ENCODE measurements around the gene C11orf97. TPM values are rescaled to one million over a fixed set of nuclear protein-coding genes. Genes with fewer than 3 reads are reported as not detected.
A peak's percentile ranks its signal among the peaks of the same experiment; 100 is the strongest.

C11orf97 gene, protein sequence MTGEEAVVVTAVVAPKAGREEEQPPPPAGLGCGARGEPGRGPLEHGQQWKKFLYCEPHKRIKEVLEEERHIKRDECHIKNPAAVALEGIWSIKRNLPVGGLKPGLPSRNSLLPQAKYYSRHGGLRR
- polyA plus RNA-seq (2013, experiment 1 of 4), result not detected
- not detected for polyA plus RNA-seq (2013, experiment 2 of 4)
- not detected for polyA plus RNA-seq (2013, experiment 3 of 4)
- not detected for polyA plus RNA-seq (2013, experiment 4 of 4)

DNA sequence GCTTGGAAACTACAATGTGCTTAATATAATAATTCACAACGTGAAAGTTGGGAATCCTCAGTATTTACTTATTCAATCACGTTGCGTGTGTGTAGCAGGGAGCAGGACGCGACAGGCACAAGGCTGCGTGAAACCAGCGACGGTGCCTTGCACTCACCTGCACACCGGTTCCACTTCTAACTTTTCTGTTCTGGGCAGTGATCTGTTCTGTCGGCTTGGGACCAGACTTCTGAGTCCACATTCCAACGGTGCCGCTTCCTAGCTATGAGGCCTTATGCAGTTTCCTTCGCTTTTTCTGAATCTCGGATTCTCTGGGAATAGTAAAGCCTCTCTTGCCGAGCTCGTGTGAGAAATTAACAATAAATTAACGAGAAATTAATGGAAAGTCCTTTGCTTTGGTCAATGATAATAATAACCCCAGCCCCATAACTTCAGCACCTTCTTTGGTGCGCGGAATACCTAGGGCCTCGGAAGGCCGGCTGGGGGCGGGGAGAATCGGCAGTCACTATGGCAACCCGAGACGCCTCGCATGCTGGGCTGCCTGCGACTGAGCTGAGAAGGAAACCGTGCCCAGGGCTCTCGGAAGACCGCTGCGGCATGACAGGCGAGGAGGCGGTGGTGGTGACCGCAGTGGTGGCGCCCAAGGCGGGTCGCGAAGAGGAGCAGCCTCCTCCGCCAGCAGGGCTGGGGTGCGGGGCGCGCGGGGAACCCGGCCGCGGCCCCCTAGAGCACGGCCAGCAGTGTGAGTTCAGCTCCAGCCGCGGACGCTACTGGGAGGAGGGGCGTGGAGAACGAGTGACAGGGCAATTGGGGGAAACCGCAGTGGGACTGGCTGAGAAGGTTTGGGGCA is at the start of gene C11orf97:
Gene C11orf97, plus strand, starts transcription at position 530 of the 850 bp plus-strand sequence. Its CDS starts 68 bp downstream, at position 598.
- H3K27me3 ChIP-seq (ENCODE audit: control insufficient read depth, insufficient read depth, low read length, poor library complexity, severe bottlenecking), result peaks cover 33% of the 10 kb centered on the region
- no peak within 1 kb of the TSS for H3K27ac ChIP-seq (ENCODE audit: insufficient read depth, low read depth, low read length, poor library complexity, severe bottlenecking)
- 21% methylated on average over 52 to 53 of the region's 53 CpGs for WGBS, 2 experiments
- peak within 1 kb of the TSS; percentile 48 for H3K4me3 ChIP-seq (ENCODE audit: insufficient read depth, low read depth, low read length)
- no peaks in the 10 kb centered on the region for H3K36me3 ChIP-seq (ENCODE audit: control insufficient read depth, insufficient read depth, low read length)
- H3K9me3 ChIP-seq (ENCODE audit: control insufficient read depth, low read length), result no peaks in the 10 kb centered on the region
- peaks cover 3% of the 10 kb centered on the region for H3K4me1 ChIP-seq (ENCODE audit: control insufficient read depth, insufficient read depth, low read length)

DNA sequence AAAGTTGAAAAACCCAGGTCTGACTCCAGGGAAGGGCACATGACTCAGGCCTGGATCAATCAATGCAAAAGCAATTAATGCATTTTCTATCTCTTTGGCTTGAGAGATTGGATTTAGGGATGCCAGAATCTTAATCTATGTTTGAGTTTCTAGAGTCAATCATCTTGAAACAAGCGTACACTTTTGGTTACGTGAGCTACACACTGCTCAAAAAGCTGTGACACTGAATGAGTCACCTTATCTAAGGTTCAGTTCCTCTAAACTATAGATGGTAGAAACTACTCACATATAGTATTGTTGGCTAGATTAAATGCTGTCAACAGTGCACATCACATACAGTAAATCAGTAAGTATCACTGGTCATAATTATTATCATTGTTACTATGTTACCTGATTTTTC is 42.8 kb upstream of the C11orf97 start:
- Histone ChIP-seq H3K9me3 (ENCODE audit: control insufficient read depth, low read length) (no peaks in the 10 kb centered on the region), H3K4me3 (ENCODE audit: insufficient read depth, low read depth, low read length) (no peak overlapping the region), H3K4me1 (ENCODE audit: control insufficient read depth, insufficient read depth, low read length) (no peaks in the 10 kb centered on the region), H3K36me3 (ENCODE audit: control insufficient read depth, insufficient read depth, low read length) (no peaks in the 10 kb centered on the region), H3K27me3 (ENCODE audit: control insufficient read depth, insufficient read depth, low read length, poor library complexity, severe bottlenecking) (no peaks in the 10 kb centered on the region), H3K27ac (ENCODE audit: insufficient read depth, low read depth, low read length, poor library complexity, severe bottlenecking) (no peak overlapping the region)
- 95 to 100% methylated on average over 2 of the region's 2 CpGs for WGBS, 2 experiments

DNA sequence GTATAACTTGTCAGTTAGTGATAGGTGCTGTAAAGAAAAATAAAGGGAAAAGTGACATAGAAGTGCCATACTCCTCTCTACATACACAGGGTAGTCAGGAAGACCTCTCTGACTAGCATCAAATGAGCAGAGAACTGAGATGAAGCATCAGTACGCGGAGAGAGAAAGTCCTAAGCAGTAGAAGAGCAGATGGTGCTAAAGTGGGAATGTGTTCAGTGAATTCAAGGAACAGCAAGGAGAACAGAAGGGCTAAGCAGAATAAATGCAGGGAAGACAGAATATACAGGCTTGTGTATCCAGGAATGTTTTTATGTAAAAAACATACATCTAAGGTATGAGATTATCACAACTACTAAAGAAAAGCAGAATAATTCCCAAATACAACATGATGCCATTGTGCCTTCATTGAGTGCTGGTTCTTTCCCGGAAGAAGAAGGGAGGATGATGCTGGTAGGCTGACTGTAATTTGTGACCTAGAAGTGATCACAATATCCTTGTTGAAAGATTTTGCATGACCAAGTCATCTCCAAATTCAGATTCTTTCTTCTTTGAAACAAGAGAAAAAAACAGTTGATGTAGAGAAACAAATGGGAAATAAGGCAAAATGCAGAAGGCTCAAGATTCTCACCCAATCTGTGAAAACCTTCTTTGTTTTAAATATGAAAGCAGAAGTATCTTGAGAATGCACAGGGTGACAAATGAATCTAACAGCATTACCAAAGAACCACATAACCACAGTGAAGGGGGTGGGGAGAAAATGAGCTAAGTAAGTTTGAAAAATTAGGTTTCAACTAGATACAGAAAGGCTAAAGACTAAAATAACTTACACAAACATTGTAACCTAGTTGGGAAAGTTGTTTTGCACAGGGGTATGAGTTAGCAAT is 39.1 kb upstream of the C11orf97 start:
- WGBS, 2 experiments, result 93 to 96% methylated on average over 2 to 3 of the region's 3 CpGs
- Histone ChIP-seq H3K36me3 (ENCODE audit: control insufficient read depth, insufficient read depth, low read length) (no peaks in the 10 kb centered on the region), H3K4me3 (ENCODE audit: insufficient read depth, low read depth, low read length) (no peak overlapping the region), H3K27me3 (ENCODE audit: control insufficient read depth, insufficient read depth, low read length, poor library complexity, severe bottlenecking) (no peaks in the 10 kb centered on the region), H3K9me3 (ENCODE audit: control insufficient read depth, low read length) (no peaks in the 10 kb centered on the region), H3K27ac (ENCODE audit: insufficient read depth, low read depth, low read length, poor library complexity, severe bottlenecking) (no peak overlapping the region), H3K4me1 (ENCODE audit: control insufficient read depth, insufficient read depth, low read length) (no peaks in the 10 kb centered on the region)

DNA sequence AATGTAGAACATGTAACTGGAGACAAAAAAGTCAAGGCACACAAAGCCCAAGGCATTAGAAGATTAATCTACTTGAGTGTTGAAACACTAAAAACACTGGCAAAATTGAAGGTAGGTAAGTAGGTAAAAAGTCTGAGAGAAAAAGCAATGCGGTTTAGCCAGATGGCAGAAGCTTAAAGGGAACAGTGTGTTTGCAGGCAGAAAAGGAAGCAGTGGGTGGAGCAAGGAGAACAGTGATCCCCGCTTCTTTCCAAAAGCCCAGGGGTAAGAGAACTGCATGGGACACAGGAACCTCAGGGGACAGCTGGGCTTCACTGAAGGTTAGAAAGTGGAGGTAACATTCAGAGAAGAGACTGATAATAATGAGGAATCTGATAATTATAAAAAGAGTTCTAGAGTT is 34.6 kb upstream of the C11orf97 start:
- WGBS, 2 experiments, result 86 to 96% methylated on average over 2 of the region's 2 CpGs
- H3K36me3 ChIP-seq (ENCODE audit: control insufficient read depth, insufficient read depth, low read length), result no peaks in the 10 kb centered on the region
- H3K9me3 ChIP-seq (ENCODE audit: control insufficient read depth, low read length), result no peaks in the 10 kb centered on the region
- no peak overlapping the region for H3K4me3 ChIP-seq (ENCODE audit: insufficient read depth, low read depth, low read length)
- H3K27me3 ChIP-seq (ENCODE audit: control insufficient read depth, insufficient read depth, low read length, poor library complexity, severe bottlenecking), result no peaks in the 10 kb centered on the region
- H3K27ac ChIP-seq (ENCODE audit: insufficient read depth, low read depth, low read length, poor library complexity, severe bottlenecking), result no peak overlapping the region
- no peaks in the 10 kb centered on the region for H3K4me1 ChIP-seq (ENCODE audit: control insufficient read depth, insufficient read depth, low read length)

DNA sequence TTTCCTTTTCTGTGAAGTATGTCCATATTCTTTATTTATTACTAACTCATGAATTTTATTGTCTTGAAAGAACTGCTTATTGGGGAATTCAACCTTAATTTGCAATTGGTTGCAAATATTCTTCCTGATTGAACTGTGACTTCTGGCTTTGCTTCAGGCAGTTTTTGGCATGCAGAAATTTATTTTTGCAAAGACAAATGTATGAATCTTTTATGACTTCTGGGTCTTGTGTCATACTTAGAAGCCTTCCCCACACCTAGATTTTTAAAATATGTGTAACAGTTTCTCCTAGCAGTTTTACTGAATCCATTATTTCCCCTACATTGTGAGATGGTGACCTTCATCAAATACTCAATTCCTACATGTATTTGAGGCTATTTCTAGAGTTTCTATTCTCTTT is 30.9 kb upstream of the C11orf97 start:
- H3K9me3 ChIP-seq (ENCODE audit: control insufficient read depth, low read length), result no peaks in the 10 kb centered on the region
- H3K4me1 ChIP-seq (ENCODE audit: control insufficient read depth, insufficient read depth, low read length), result no peaks in the 10 kb centered on the region
- no peaks in the 10 kb centered on the region for H3K27me3 ChIP-seq (ENCODE audit: control insufficient read depth, insufficient read depth, low read length, poor library complexity, severe bottlenecking)
- peaks cover 2% of the 10 kb centered on the region for H3K36me3 ChIP-seq (ENCODE audit: control insufficient read depth, insufficient read depth, low read length)
- no peak overlapping the region for H3K27ac ChIP-seq (ENCODE audit: insufficient read depth, low read depth, low read length, poor library complexity, severe bottlenecking)
- H3K4me3 ChIP-seq (ENCODE audit: insufficient read depth, low read depth, low read length), result no peak overlapping the region

DNA sequence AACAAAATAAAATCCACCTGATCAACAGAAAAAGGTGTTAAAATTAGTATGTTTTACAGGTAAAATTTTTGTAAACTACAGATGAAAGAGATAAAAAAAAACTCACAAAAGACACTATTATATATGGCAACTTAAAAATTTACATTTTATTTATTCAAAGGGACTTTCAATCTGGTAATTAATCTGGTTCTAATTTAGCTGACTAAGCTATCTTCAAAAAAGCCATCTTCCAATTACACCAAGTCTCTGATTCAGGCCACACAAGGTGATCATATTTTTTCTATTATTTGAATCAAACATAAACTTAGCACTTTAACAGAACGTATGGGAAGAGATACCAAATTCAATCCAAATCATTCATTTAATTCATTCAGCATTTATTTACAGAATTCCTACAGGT is 26.2 kb upstream of the C11orf97 start:
- Histone ChIP-seq H3K4me1 (ENCODE audit: control insufficient read depth, insufficient read depth, low read length) (no peaks in the 10 kb centered on the region), H3K36me3 (ENCODE audit: control insufficient read depth, insufficient read depth, low read length) (peaks cover 20% of the 10 kb centered on the region), H3K9me3 (ENCODE audit: control insufficient read depth, low read length) (no peaks in the 10 kb centered on the region), H3K4me3 (ENCODE audit: insufficient read depth, low read depth, low read length) (no peak overlapping the region), H3K27ac (ENCODE audit: insufficient read depth, low read depth, low read length, poor library complexity, severe bottlenecking) (no peak overlapping the region), H3K27me3 (ENCODE audit: control insufficient read depth, insufficient read depth, low read length, poor library complexity, severe bottlenecking) (no peaks in the 10 kb centered on the region)
- WGBS, 2 experiments, result 92 to 100% methylated on average over 1 of the region's 1 CpG

DNA sequence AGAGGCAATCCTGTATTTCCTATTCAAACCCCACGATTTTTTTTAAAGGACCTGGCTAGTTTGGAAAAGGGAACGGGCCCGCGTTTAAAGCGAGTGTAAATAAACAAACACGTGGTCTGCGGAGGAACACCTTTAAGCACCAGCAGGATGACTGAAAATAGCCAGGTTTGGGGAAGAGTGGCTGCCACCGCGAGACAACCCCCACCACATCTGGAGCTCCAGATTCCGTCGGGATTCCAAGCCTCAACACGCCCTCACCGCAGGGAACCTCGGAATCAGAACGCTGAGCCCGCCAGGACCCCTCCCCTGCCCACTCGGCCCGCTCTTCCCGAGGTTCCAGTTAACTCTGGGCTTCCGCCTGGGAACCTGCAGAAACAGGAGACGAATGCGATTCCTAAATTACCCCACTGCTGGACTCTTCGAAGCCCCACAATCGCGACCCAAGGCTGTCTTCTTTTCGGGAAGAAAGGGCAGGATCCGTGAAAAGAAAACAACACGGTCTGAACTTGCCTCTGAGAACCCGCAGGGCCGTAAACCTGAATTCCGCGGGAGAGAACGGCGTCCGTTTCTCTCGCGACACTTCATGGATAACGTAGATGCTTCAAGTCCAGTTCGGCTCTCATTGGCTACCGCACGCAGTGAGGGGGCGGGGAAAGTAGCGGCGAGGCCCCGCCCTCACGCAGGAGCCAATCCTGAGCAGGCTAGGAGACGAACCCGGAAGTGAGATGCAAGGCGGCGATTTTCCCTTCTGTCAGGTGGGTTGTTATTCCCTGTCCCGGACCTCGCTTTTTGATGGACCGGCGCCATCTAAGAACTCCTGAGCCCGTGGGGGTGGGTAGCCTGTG is 18.8 kb upstream of the C11orf97 start, which contains the start of the genes ANKRD49 and MRE11:
Gene ANKRD49, plus strand, starts transcription at position 704 of the 845 bp plus-strand sequence. CDS start 2,710 bp downstream, outside the sequence.
Gene MRE11, minus strand, starts transcription at position 564 of the 845 bp plus-strand sequence. CDS start 1,043 bp downstream, outside the sequence.
- H3K27ac ChIP-seq (ENCODE audit: insufficient read depth, low read depth, low read length, poor library complexity, severe bottlenecking), result peak within 1 kb of the TSS; percentile 99
- peak within 1 kb of the TSS; percentile 98 for H3K4me3 ChIP-seq (ENCODE audit: insufficient read depth, low read depth, low read length)
- 0% methylated on average over 55 of the region's 55 CpGs for WGBS, 2 experiments
- H3K9me3 ChIP-seq (ENCODE audit: control insufficient read depth, low read length), result no peaks in the 10 kb centered on the region
- peaks cover 14% of the 10 kb centered on the region for H3K36me3 ChIP-seq (ENCODE audit: control insufficient read depth, insufficient read depth, low read length)
- H3K27me3 ChIP-seq (ENCODE audit: control insufficient read depth, insufficient read depth, low read length, poor library complexity, severe bottlenecking), result no peaks in the 10 kb centered on the region
- no peaks in the 10 kb centered on the region for H3K4me1 ChIP-seq (ENCODE audit: control insufficient read depth, insufficient read depth, low read length)

DNA sequence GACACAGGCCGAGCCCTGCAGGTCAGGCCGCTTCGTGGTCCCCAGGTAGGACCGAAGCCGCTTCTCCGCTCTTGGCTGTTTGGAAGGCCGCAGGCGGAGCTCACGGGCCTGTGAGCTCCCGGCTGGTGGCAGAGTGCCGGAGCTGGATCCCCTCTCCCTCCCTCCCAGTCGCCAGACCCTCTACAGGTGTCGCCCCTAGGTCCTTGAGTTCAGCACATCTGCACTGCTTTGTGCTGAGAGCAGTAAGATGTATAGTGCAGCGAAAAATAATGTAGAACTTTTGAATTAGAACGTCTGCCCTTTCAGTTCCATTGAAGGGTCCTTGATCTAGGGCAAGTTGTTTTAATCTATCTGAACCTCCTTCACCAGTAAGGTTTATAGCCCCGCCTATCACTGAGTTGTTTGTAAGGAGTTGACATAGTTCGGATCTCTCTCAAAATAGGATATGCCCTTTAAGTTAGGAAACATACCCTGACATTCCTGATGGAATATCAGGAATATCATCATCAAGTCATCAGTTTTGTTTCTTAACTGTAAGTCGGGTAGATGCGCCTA is 18.1 kb upstream of the C11orf97 start:
- 1 to 2% methylated on average over 15 to 17 of the region's 19 CpGs for WGBS, 2 experiments

DNA sequence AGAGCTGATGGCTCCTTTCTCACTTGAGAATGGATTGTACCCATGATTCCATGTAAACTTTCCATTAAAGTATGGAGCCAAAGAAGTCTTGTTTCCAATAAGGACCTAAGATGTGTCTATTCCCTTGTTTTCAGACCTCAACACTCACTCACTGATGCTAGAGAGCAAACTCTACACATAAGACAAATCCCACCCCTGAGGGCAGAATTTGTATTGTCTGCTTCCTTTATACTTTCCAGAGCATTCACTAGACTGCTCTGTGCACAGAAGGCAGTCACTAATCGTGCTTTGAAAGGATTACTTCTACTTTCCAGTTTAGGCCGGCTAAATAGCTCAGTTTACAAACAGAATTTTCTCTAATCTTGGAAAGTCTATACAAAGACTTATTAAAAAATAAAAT is 12.1 kb upstream of the C11orf97 start:
- WGBS, 2 experiments, result 93 to 94% methylated on average over 2 of the region's 2 CpGs

More for the DNA sequence above, 18.1 kb upstream of the C11orf97 start:
- Histone ChIP-seq H3K4me3 (ENCODE audit: insufficient read depth, low read depth, low read length) (peak overlapping the region; percentile 98), H3K27me3 (ENCODE audit: control insufficient read depth, insufficient read depth, low read length, poor library complexity, severe bottlenecking) (no peaks in the 10 kb centered on the region), H3K36me3 (ENCODE audit: control insufficient read depth, insufficient read depth, low read length) (peaks cover 9% of the 10 kb centered on the region), H3K9me3 (ENCODE audit: control insufficient read depth, low read length) (no peaks in the 10 kb centered on the region), H3K27ac (ENCODE audit: insufficient read depth, low read depth, low read length, poor library complexity, severe bottlenecking) (peak overlapping the region; percentile 53), H3K4me1 (ENCODE audit: control insufficient read depth, insufficient read depth, low read length) (no peaks in the 10 kb centered on the region)

More for the DNA sequence above, 12.1 kb upstream of the C11orf97 start:
- Histone ChIP-seq H3K36me3 (ENCODE audit: control insufficient read depth, insufficient read depth, low read length) (no peaks in the 10 kb centered on the region), H3K4me1 (ENCODE audit: control insufficient read depth, insufficient read depth, low read length) (no peaks in the 10 kb centered on the region), H3K27me3 (ENCODE audit: control insufficient read depth, insufficient read depth, low read length, poor library complexity, severe bottlenecking) (no peaks in the 10 kb centered on the region), H3K27ac (ENCODE audit: insufficient read depth, low read depth, low read length, poor library complexity, severe bottlenecking) (no peak overlapping the region), H3K9me3 (ENCODE audit: control insufficient read depth, low read length) (no peaks in the 10 kb centered on the region), H3K4me3 (ENCODE audit: insufficient read depth, low read depth, low read length) (no peak overlapping the region)

All from ectodermal cell (in vitro differentiated cells).